Measurements from ENCODE around the gene COL24A1.

- TF ChIP-seq CTCF (conservative IDR thresholded peaks at IDR 0.05; ENCODE audit: low read depth, low read length) (no peak), EZH2phosphoT487 (IDR thresholded peaks at IDR 0.05; ENCODE audit: borderline replicate concordance, low read length) (no peak)
These were observed 325.7 kb downstream of the COL24A1 start for GRCh38 chr1:85830837-85831236.
